Measurements from ENCODE around the gene BCL2L1. TPM values are rescaled to one million over a fixed set of nuclear protein-coding genes. Genes with fewer than 3 reads are reported as not detected.

Gene BCL2L1
- total RNA-seq, 2 donors from 2014 or later: 96.2 to 103 TPM

- Histone ChIP-seq H3K9me3 (no peaks in the 10 kb centered on the region), H3K27ac (no peak overlapping the region), H3K4me1 (peaks cover 16% of the 10 kb centered on the region), H3K36me3 (replicated peaks in 1 of 2; ENCODE audit: insufficient read depth in 1 of 2, low read depth in 2 of 2) (no peaks in the 10 kb centered on the region), H3K27me3 (no peaks in the 10 kb centered on the region), H3K4me3 (no peak overlapping the region)
- DNase-seq (no peak), ATAC-seq (no peak)
- no peak for TF ChIP-seq POLR2A (IDR thresholded peaks at IDR 0.05)
- TF ChIP-seq CTCF (IDR thresholded peaks at IDR 0.05): no peak
- WGBS, 2 donors: 76 to 77% methylated on average over 3 of the region's 3 CpGs
- intact Hi-C loops (cut with DNase I): no loop called here
Measured at GRCh38 chr20:31620246-31620645, 102.4 kb downstream of the BCL2L1 start.

GRCh38 chr20:31617432-31618104, 105.1 kb downstream of the BCL2L1 start:
- intact Hi-C loops (cut with DNase I): no loop called here
- ATAC-seq: no peak
- no peaks in the 10 kb centered on the region for H3K36me3 ChIP-seq (replicated peaks in 1 of 2; ENCODE audit: insufficient read depth in 1 of 2, low read depth in 2 of 2)
- H3K4me1 ChIP-seq: peaks cover 15% of the 10 kb centered on the region
- H3K27me3 ChIP-seq: no peaks in the 10 kb centered on the region
- no peak overlapping the region for H3K4me3 ChIP-seq
- no peak for TF ChIP-seq CTCF (IDR thresholded peaks at IDR 0.05)
- no peak for TF ChIP-seq POLR2A (IDR thresholded peaks at IDR 0.05)
- 81 to 84% methylated on average over 6 of the region's 6 CpGs for WGBS, 2 donors
- no peak for DNase-seq
- H3K27ac ChIP-seq: no peak overlapping the region
- H3K9me3 ChIP-seq: no peaks in the 10 kb centered on the region

- intact Hi-C loops (cut with DNase I): no loop called here
- Histone ChIP-seq H3K4me1 (peaks cover 22% of the 10 kb centered on the region), H3K4me3 (no peak overlapping the region), H3K27me3 (no peaks in the 10 kb centered on the region), H3K27ac (no peak overlapping the region), H3K36me3 (replicated peaks in 1 of 2; ENCODE audit: insufficient read depth in 1 of 2, low read depth in 2 of 2) (no peaks in the 10 kb centered on the region), H3K9me3 (no peaks in the 10 kb centered on the region)
- 78 to 84% methylated on average over 8 of the region's 8 CpGs for WGBS, 2 donors
- ATAC-seq (no peak), DNase-seq (no peak)
- no peak for TF ChIP-seq CTCF (IDR thresholded peaks at IDR 0.05)
- TF ChIP-seq POLR2A (IDR thresholded peaks at IDR 0.05): no peak
Measured at GRCh38 chr20:31615416-31615815, 107.3 kb downstream of the BCL2L1 start.

Other genes starting within 250 kb of the BCL2L1 start
- gene DEFB124, start 247.7 kb downstream of the BCL2L1 start, total RNA-seq: not detected
- gene REM1, start 247.6 kb downstream of the BCL2L1 start, total RNA-seq: 1 to 10 TPM in 1 of 2 donors, under 1 TPM in 1; 0.66 to 1.0 TPM
- 10 to 100 TPM; 73.2 to 79.4 TPM for gene HM13, start 208.4 kb downstream of the BCL2L1 start, total RNA-seq
- gene ID1, start 117.6 kb downstream of the BCL2L1 start, total RNA-seq: 100 to 1,000 TPM; 169 to 245 TPM
- gene COX4I2, start 85.0 kb downstream of the BCL2L1 start, total RNA-seq: not detected
- not detected for gene TPX2, start 16.4 kb upstream of the BCL2L1 start, total RNA-seq
- gene MYLK2, start 96.5 kb upstream of the BCL2L1 start, total RNA-seq: 1 to 10 TPM; 4.9 to 9.3 TPM
- gene FOXS1, start 122.7 kb upstream of the BCL2L1 start, total RNA-seq: 1 to 10 TPM in 1 of 2 donors, not detected in 1; 3.0 TPM
- gene DUSP15, start 147.7 kb upstream of the BCL2L1 start, total RNA-seq: 1 to 10 TPM; 2.9 to 3.6 TPM
- under 1 TPM; 0.52 to 0.99 TPM for gene TTLL9, start 147.8 kb upstream of the BCL2L1 start, total RNA-seq
- gene PDRG1, start 229.2 kb upstream of the BCL2L1 start, total RNA-seq: 1 to 10 TPM; 5.4 to 7.9 TPM
- gene XKR7, start 245.3 kb upstream of the BCL2L1 start, total RNA-seq: under 1 TPM; 0.26 to 0.33 TPM

All from body of pancreas (tissue), 4 donors.